WTC11 (cell line): ENCODE measurements around the gene NOL4L. TPM values are rescaled to one million over a fixed set of nuclear protein-coding genes. Genes with fewer than 3 reads are reported as not detected.

Experiments used
- ATAC-seq: fragments of 200-7000 bp; cut with Tn5 transposase; 2 replicates; pipeline ENCODE4 v1.10.0; 2021; ENCODE audit warnings: mild to moderate bottlenecking, moderate library complexity
- CTCF ChIA-PET: fragments of 300-600 bp; sonication (Branson Sonifier 250); formaldehyde crosslinking; loops from one replicate; lab custom pipeline; 2021; ENCODE audit warnings: antibody characterized with exemption; lab: Charles Lee
- POLR2A ChIA-PET: fragments of 350-600 bp; sonication (Branson Sonifier 250); formaldehyde crosslinking; loops from one replicate; lab custom pipeline; 2021; ENCODE audit warnings: antibody characterized with exemption; lab: Charles Lee
- DNase-seq: peaks from one replicate; pipeline ENCODE4 v3.0.0; 2021; ENCODE audit warnings: low spot score
- H3K27ac Mint-ChIP-seq: 2 replicates; pipeline ENCODE4 v1.8.0; 2021; ENCODE audit warnings: mixed read lengths
- H3K27me3 Mint-ChIP-seq: 2 replicates; pipeline ENCODE4 v1.8.0; 2021; ENCODE audit warnings: low read depth, mild to moderate bottlenecking, moderate library complexity, mixed read lengths
- H3K36me3 Mint-ChIP-seq: 2 replicates; pipeline ENCODE4 v1.8.0; 2021; ENCODE audit warnings: mixed read lengths
- H3K4me1 Mint-ChIP-seq: 2 replicates; pipeline ENCODE4 v1.8.0; 2022; ENCODE audit warnings: mixed read lengths
- H3K4me3 Mint-ChIP-seq: 2 replicates; pipeline ENCODE4 v1.8.0; 2021; ENCODE audit warnings: mild to moderate bottlenecking, moderate library complexity, mixed read lengths
- H3K9me3 Mint-ChIP-seq: 2 replicates; pipeline ENCODE4 v1.8.0; 2021; ENCODE audit warnings: mixed read lengths
- ERG ChIP-seq: fragments of 250-450 bp; sonication (Bioruptor Pico); IDR thresholded peaks from 2 replicates; pipeline ENCODE4 v1.8.0; 2021; ENCODE audit warnings: mild to moderate bottlenecking
- ETV6 ChIP-seq: sonication (generic); formaldehyde crosslinking; IDR thresholded peaks from 2 replicates; pipeline ENCODE4 v1.8.1; 2022; ENCODE audit warnings: mild to moderate bottlenecking, missing genetic modification reagents
- GABPB1 ChIP-seq: sonication (generic); formaldehyde crosslinking; IDR thresholded peaks from 2 replicates; pipeline ENCODE4 v1.8.1; 2023; ENCODE audit warnings: mild to moderate bottlenecking, missing genetic modification reagents
- MLX ChIP-seq: sonication (generic); formaldehyde crosslinking; IDR thresholded peaks from 2 replicates; pipeline ENCODE4 v1.8.1; 2023; ENCODE audit warnings: mild to moderate bottlenecking, missing genetic modification reagents, moderate library complexity
- PRDM15 ChIP-seq: sonication (generic); formaldehyde crosslinking; IDR thresholded peaks from 2 replicates; pipeline ENCODE4 v1.8.0; 2022; ENCODE audit warnings: missing genetic modification reagents
- PRRX2 ChIP-seq: fragments of 250-450 bp; sonication (Bioruptor Pico); IDR thresholded peaks from 2 replicates; pipeline ENCODE4 v1.8.0; 2021; ENCODE audit warnings: mild to moderate bottlenecking
- SOX15 ChIP-seq: fragments of 250-450 bp; sonication (Bioruptor Pico); IDR thresholded peaks from 2 replicates; pipeline ENCODE4 v1.9.0; 2021; ENCODE audit warnings: mild to moderate bottlenecking
- TCF7 ChIP-seq: sonication (generic); formaldehyde crosslinking; IDR thresholded peaks from 2 replicates; pipeline ENCODE4 v1.8.0; 2022; ENCODE audit warnings: mild to moderate bottlenecking, low read depth, missing genetic modification reagents, moderate library complexity
- TEAD4 ChIP-seq: sonication (generic); formaldehyde crosslinking; IDR thresholded peaks from 2 replicates; pipeline ENCODE4 v1.8.0; 2022; ENCODE audit warnings: mild to moderate bottlenecking, missing genetic modification reagents
- ZNF425 ChIP-seq: fragments of 250-450 bp; sonication (Bioruptor Pico); conservative IDR thresholded peaks from 2 replicates; pipeline ENCODE4 v1.9.0; 2021; ENCODE audit warnings: mild to moderate bottlenecking
- ZNF532 ChIP-seq: fragments of 250-450 bp; sonication (Bioruptor Pico); IDR thresholded peaks from 2 replicates; pipeline ENCODE4 v1.9.0; 2021; ENCODE audit warnings: mild to moderate bottlenecking, borderline replicate concordance
- ZNF671 ChIP-seq: fragments of 250-450 bp; sonication (Bioruptor Pico); IDR thresholded peaks from 2 replicates; pipeline ENCODE4 v1.8.0; 2021; ENCODE audit warnings: mild to moderate bottlenecking
- total RNA-seq: library from RNA; stranded (reverse); gene quantifications from 3 replicates; pipeline ENCODE4 v1.2.3, GENCODE V29; 2021

The NOL4L gene
- total RNA-seq, 1 experiment from 2014 or later, result 29.0 TPM

- H3K27ac Mint-ChIP-seq, result no peak overlapping the region
- no peak for DNase-seq
- no peaks in the 10 kb centered on the region for H3K36me3 Mint-ChIP-seq
- H3K9me3 Mint-ChIP-seq, result no peaks in the 10 kb centered on the region
- POLR2A ChIA-PET, result interaction anchor here (0.6 kb wide), 1 partner anchor 239 kb away, joined by 4 read pairs; no protein-coding TSS in a partner anchor
- no peaks in the 10 kb centered on the region; the same call in 1 of the 2 replicates for H3K27me3 Mint-ChIP-seq
- ATAC-seq, result no peak
- CTCF ChIA-PET, result interaction anchor here (0.8 to 3.8 kb wide), 8 partner anchors 13 to 141 kb away, joined by 3 to 107 read pairs (median 4); no protein-coding TSS in a partner anchor
- no peak for TF ChIP-seq ZNF671
- no peak for TF ChIP-seq ZNF532 (CRISPR knock-in tag)
- TF ChIP-seq ETV6 (CRISPR knock-in tag), result no peak
- TF ChIP-seq ZNF425 (CRISPR knock-in tag), result no peak
- no peak for TF ChIP-seq ERG
- no peak for TF ChIP-seq TCF7 (CRISPR knock-in tag)
- TF ChIP-seq SOX15 (CRISPR knock-in tag), result no peak
- TF ChIP-seq, all 79 proteins: peak for 0
- Mint-ChIP-seq H3K4me3 (no peak overlapping the region), H3K4me1 (peaks cover 10% of the 10 kb centered on the region; the same call in 1 of the 2 replicates)
These were observed 61.4 kb downstream of the NOL4L start for GRCh38 chr20:32523613-32524213.

GRCh38 chr20:32522776-32523612 lies 62.1 kb downstream of the NOL4L start:
- TF ChIP-seq ERG (no peak), GABPB1 (CRISPR knock-in tag) (peak; percentile 54)
- Mint-ChIP-seq H3K27ac (no peak overlapping the region), H3K4me3 (no peak overlapping the region), H3K4me1 (peaks cover 6% of the 10 kb centered on the region), H3K9me3 (no peaks in the 10 kb centered on the region), H3K27me3 (no peaks in the 10 kb centered on the region; the same call in 1 of the 2 replicates), H3K36me3 (no peaks in the 10 kb centered on the region)
- DNase-seq (no peak), ATAC-seq (no peak)
- POLR2A ChIA-PET, result no interaction called here
- CTCF ChIA-PET, result interaction anchor here (0.8 to 3.8 kb wide), 25 partner anchors 8 to 158 kb away, joined by 3 to 107 read pairs (median 4); partner anchors contain the start of gene C20orf203

GRCh38 chr20:32522526-32522775 lies 62.7 kb downstream of the NOL4L start:
- DNase-seq (no peak), ATAC-seq (no peak)
- H3K27ac Mint-ChIP-seq, result no peak overlapping the region
- no peaks in the 10 kb centered on the region; the same call in 1 of the 2 replicates for H3K27me3 Mint-ChIP-seq
- ChIA-PET CTCF (interaction anchor here (0.6 to 3.8 kb wide), 35 partner anchors 8 to 256 kb away, joined by 3 to 107 read pairs (median 4); partner anchors contain the start of gene C20orf203), POLR2A (interaction anchor here (0.5 kb wide), 1 partner anchor 129 kb away, joined by 3 read pairs; no protein-coding TSS in a partner anchor)
- no peak overlapping the region for H3K4me3 Mint-ChIP-seq
- peaks cover 8% of the 10 kb centered on the region for H3K4me1 Mint-ChIP-seq
- H3K9me3 Mint-ChIP-seq, result no peaks in the 10 kb centered on the region
- no peaks in the 10 kb centered on the region for H3K36me3 Mint-ChIP-seq
- TF ChIP-seq MLX (CRISPR knock-in tag) (no peak), ZNF425 (CRISPR knock-in tag) (no peak), PRDM15 (CRISPR knock-in tag) (no peak), PRRX2 (no peak), ZNF671 (no peak), TEAD4 (CRISPR knock-in tag) (no peak)
